Fibroblast of lung (primary cell): ENCODE data around the gene TANC1. TPM values are rescaled to one million over a fixed set of nuclear protein-coding genes. Genes with fewer than 3 reads are reported as not detected.

ENCODE experiments used
- DNase-seq, 2 donors: peaks; one replicate each; pipeline versions ENCODE4 v3.0.0 to v3.0.0-alpha.2; 2010; ENCODE audit warnings: low read depth in 2 of 2
- H2AFZ ChIP-seq: 2 replicates; pipeline ENCODE4 v1.5.1; 2012; ENCODE audit warnings: low read length, control low read depth, inconsistent platforms
- H3K27ac ChIP-seq: 2 replicates; pipeline ENCODE4 v1.5.1; 2011; ENCODE audit warnings: low read length, control low read depth; ENCODE audit not compliant: insufficient read depth
- H3K27me3 ChIP-seq: 2 replicates; pipeline ENCODE4 v1.5.1; 2011; ENCODE audit warnings: mild to moderate bottlenecking, low read length; ENCODE audit not compliant: control insufficient read depth, insufficient read depth
- H3K36me3 ChIP-seq: 2 replicates; pipeline ENCODE4 v1.5.1; 2011; ENCODE audit warnings: low read length; ENCODE audit not compliant: control insufficient read depth, insufficient read depth
- H3K4me1 ChIP-seq: 2 replicates; pipeline ENCODE4 v1.5.1; 2011; ENCODE audit warnings: low read length; ENCODE audit not compliant: control insufficient read depth, insufficient read depth; ENCODE audit errors: extremely low read depth
- H3K4me2 ChIP-seq: 2 replicates; pipeline ENCODE4 v1.5.1; 2011; ENCODE audit warnings: low read length, control low read depth; ENCODE audit not compliant: insufficient read depth; ENCODE audit errors: extremely low read depth
- H3K4me3 ChIP-seq, 4 experiments: fragments of 200-600 bp in 1 of 4; sonication (generic) in 1 of 4; replicated peaks in 1 of 4; 2 replicates each; pipeline ENCODE4 v1.5.1; 2011 to 2016; ENCODE audit warnings: low read length in 4 of 4, low read depth in 3 of 4, mild to moderate bottlenecking in 3 of 4, control low read depth in 2 of 4, inconsistent platforms in 1 of 4, mixed read lengths in 1 of 4; ENCODE audit not compliant: insufficient read depth in 1 of 4; ENCODE audit errors: control extremely low read depth in 1 of 4
- H3K79me2 ChIP-seq: 2 replicates; pipeline ENCODE4 v1.5.1; 2012; ENCODE audit warnings: mild to moderate bottlenecking, low read length, inconsistent platforms; ENCODE audit not compliant: control insufficient read depth, insufficient read depth
- H3K9ac ChIP-seq: 2 replicates; pipeline ENCODE4 v1.5.1; 2011; ENCODE audit warnings: mild to moderate bottlenecking, low read length, control low read depth; ENCODE audit not compliant: insufficient read depth
- H3K9me3 ChIP-seq: 2 replicates; pipeline ENCODE4 v1.5.1; 2012; ENCODE audit warnings: low read depth, low read length; ENCODE audit not compliant: control insufficient read depth, insufficient read depth
- H4K20me1 ChIP-seq: 2 replicates; pipeline ENCODE4 v1.5.1; 2011; ENCODE audit warnings: low read length; ENCODE audit not compliant: control insufficient read depth, insufficient read depth; ENCODE audit errors: extremely low read depth
- CTCF ChIP-seq, 2 donors: IDR thresholded peaks in 1 of 2; conservative IDR thresholded peaks in 1 of 2; 1 replicate in 1 of 2; 2 replicates in 1 of 2; pipeline ENCODE4 v1.5.1; 2011 to 2012; ENCODE audit warnings: low read length in 2 of 2, control low read depth in 1 of 2, inconsistent platforms in 1 of 2, low read depth in 1 of 2, mild to moderate bottlenecking in 1 of 2
- EZH2 ChIP-seq: IDR thresholded peaks from 2 replicates; pipeline ENCODE4 v1.5.1; 2012; ENCODE audit warnings: low read length, control low read depth, mild to moderate bottlenecking; ENCODE audit errors: missing control alignments
- polyA plus RNA-seq, 2 donors: library from polyadenylated mRNA; depleted of rRNA in 1 of 2; stranded (reverse) in 1 of 2; unstranded in 1 of 2; fragments of >200 nt; gene quantifications; 2 replicates each; pipeline ENCODE4 v1.2.1, GENCODE V29; 2011 to 2012; ENCODE audit warnings: missing spikeins in 1 of 2
- total RNA-seq: library from RNA; depleted of rRNA; stranded (reverse); fragments of >200 nt; gene quantifications from 2 replicates; pipeline ENCODE4 v1.2.1, GENCODE V29; 2014

Gene TANC1
- total and polyA plus RNA-seq, 2 donors (not counting 1 experiment from before 2014, with no cell fraction given) = 32.7 to 41.9 TPM

GRCh38 chr2:159176555-159176954 lies 208.1 kb downstream of the TANC1 start:
- peaks cover 17% of the 10 kb centered on the region for H3K36me3 ChIP-seq
- no peak overlapping the region for H3K4me2 ChIP-seq
- H3K27me3 ChIP-seq = no peaks in the 10 kb centered on the region
- no peak overlapping the region for H3K4me3 ChIP-seq
- peak in 1 of 2 donors; percentile 82 for DNase-seq
- no peak for TF ChIP-seq CTCF (conservative IDR thresholded peaks at IDR 0.05 in 1 of 2, IDR thresholded peaks at IDR 0.05 in 1 of 2; ENCODE audit: low read depth in 1 of 2, low read length in 2 of 2)
- no peak for TF ChIP-seq EZH2
- H3K9me3 ChIP-seq = no peaks in the 10 kb centered on the region
- no peak overlapping the region for H3K9ac ChIP-seq
- no peaks in the 10 kb centered on the region for H4K20me1 ChIP-seq
- no peaks in the 10 kb centered on the region for H3K4me1 ChIP-seq
- H3K79me2 ChIP-seq = no peaks in the 10 kb centered on the region
- H2AFZ ChIP-seq = no peak overlapping the region
- no peak overlapping the region for H3K27ac ChIP-seq

- DNase-seq = no peak
- H3K9ac ChIP-seq = no peak overlapping the region
- H3K4me2 ChIP-seq = no peak overlapping the region
- H3K9me3 ChIP-seq = no peaks in the 10 kb centered on the region
- no peak for TF ChIP-seq CTCF (conservative IDR thresholded peaks at IDR 0.05 in 1 of 2, IDR thresholded peaks at IDR 0.05 in 1 of 2; ENCODE audit: low read depth in 1 of 2, low read length in 2 of 2)
- TF ChIP-seq EZH2 = no peak
- H4K20me1 ChIP-seq = no peaks in the 10 kb centered on the region
- H3K4me3 ChIP-seq = no peak overlapping the region
- H2AFZ ChIP-seq = no peak overlapping the region
- H3K79me2 ChIP-seq = no peaks in the 10 kb centered on the region
- no peaks in the 10 kb centered on the region for H3K27me3 ChIP-seq
- H3K36me3 ChIP-seq = peaks cover 15% of the 10 kb centered on the region
- H3K4me1 ChIP-seq = no peaks in the 10 kb centered on the region
- H3K27ac ChIP-seq = no peak overlapping the region
These were observed 208.9 kb downstream of the TANC1 start for GRCh38 chr2:159177357-159177756.

- Histone ChIP-seq H2AFZ (no peak overlapping the region), H3K27me3 (no peaks in the 10 kb centered on the region), H4K20me1 (no peaks in the 10 kb centered on the region), H3K4me2 (no peak overlapping the region), H3K4me3 (no peak overlapping the region), H3K79me2 (no peaks in the 10 kb centered on the region), H3K9me3 (no peaks in the 10 kb centered on the region), H3K27ac (no peak overlapping the region), H3K36me3 (peaks cover 13% of the 10 kb centered on the region), H3K4me1 (no peaks in the 10 kb centered on the region), H3K9ac (no peak overlapping the region)
- no peak for DNase-seq
- TF ChIP-seq EZH2 (no peak), CTCF (conservative IDR thresholded peaks at IDR 0.05 in 1 of 2, IDR thresholded peaks at IDR 0.05 in 1 of 2; ENCODE audit: low read depth in 1 of 2, low read length in 2 of 2) (no peak)
These were observed 209.5 kb downstream of the TANC1 start for GRCh38 chr2:159177957-159178356.
